Transverse colon (tissue), 3 donors: Measurements from ENCODE around the gene RAB40B.

ENCODE experiments used
- POLR2A ChIP-seq: fragments of 450-650 bp; IDR thresholded peaks from one replicate; pipeline ENCODE4 v1.6.1; 2016; ENCODE audit warnings: antibody characterized with exemption, mild to moderate bottlenecking, moderate library complexity
- TF ChIP-seq, protein P1 (sequence below), 5 experiments: fragments of 200-600 bp in 3 of 5; fragments of 450-650 bp in 2 of 5; sonication (generic) in 3 of 5; IDR thresholded peaks; 1 replicate in 2 of 5; 2 replicates in 3 of 5; pipeline ENCODE4 v1.5.1; 2016 to 2017; ENCODE audit warnings: antibody characterized with exemption in 5 of 5, inconsistent platforms in 3 of 5, mild to moderate bottlenecking in 2 of 5, moderate library complexity in 1 of 5

DNA sequence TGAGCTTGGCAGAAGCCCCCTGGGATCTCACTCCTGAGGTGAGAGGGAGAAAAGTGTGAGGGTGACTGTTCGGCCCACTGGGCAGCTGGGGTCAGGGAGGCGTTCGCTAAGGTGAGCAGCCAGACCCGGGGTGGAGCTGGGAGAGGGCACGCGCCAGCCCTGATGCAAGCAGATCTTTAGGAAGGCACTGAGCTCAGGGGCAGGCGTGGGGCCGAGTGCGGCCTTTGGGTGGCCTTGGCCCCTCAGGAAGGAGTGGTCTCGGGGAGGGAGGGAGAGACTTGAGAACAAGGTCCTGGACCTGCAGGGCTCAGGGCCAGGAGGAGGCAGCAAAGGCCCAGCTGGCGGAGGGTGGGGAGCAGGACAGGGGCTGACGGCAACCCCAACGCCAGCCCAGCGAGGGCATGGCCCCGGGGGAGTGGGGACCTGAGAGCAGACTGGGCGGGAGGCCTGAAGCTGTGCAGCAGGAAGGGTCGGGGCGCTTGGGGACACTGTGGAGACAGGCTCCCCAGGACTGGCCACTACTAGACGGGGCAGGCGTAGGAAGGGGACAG, 35.7 kb downstream of the RAB40B start:
- TF ChIP-seq, protein P1, sequence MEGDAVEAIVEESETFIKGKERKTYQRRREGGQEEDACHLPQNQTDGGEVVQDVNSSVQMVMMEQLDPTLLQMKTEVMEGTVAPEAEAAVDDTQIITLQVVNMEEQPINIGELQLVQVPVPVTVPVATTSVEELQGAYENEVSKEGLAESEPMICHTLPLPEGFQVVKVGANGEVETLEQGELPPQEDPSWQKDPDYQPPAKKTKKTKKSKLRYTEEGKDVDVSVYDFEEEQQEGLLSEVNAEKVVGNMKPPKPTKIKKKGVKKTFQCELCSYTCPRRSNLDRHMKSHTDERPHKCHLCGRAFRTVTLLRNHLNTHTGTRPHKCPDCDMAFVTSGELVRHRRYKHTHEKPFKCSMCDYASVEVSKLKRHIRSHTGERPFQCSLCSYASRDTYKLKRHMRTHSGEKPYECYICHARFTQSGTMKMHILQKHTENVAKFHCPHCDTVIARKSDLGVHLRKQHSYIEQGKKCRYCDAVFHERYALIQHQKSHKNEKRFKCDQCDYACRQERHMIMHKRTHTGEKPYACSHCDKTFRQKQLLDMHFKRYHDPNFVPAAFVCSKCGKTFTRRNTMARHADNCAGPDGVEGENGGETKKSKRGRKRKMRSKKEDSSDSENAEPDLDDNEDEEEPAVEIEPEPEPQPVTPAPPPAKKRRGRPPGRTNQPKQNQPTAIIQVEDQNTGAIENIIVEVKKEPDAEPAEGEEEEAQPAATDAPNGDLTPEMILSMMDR (IDR thresholded peaks at IDR 0.05) = no peak
- no peak for TF ChIP-seq POLR2A
